HG03354 (cell line): ENCODE data around the gene GAST.
A peak's percentile ranks its signal among the peaks of the same experiment; 100 is the strongest.
"Not testable (repeated sequence)": the region's sequence is repeated elsewhere in the genome, so short reads cannot be mapped to it uniquely, and the experiment has no call there.

Source experiments
- ATAC-seq: cut with Tn5 transposase; IDR thresholded peaks from one replicate; pipeline ENCODE4 v1.9.1; 2021; ENCODE audit warnings: mild to moderate bottlenecking; ENCODE audit not compliant: unreplicated experiment, poor library complexity, severe bottlenecking

The GAST gene

GRCh38 chr17:41711669-41712400 is at the start of gene GAST:
Gene GAST, plus strand, starts transcription at chr17:41712331. Its CDS starts 3,106 bp downstream, at chr17:41715437.
- no peak for ATAC-seq

- no peak for ATAC-seq
Observed at GRCh38 chr17:41663451-41664171, 48.5 kb upstream of the GAST start.

- no peak for ATAC-seq
Observed at GRCh38 chr17:41664172-41664457, 48.0 kb upstream of the GAST start.

- no peak for ATAC-seq
Observed at GRCh38 chr17:41664587-41665565, 47.3 kb upstream of the GAST start.

GRCh38 chr17:41665566-41666236 is 46.4 kb upstream of the GAST start:
- ATAC-seq: peak; percentile 71

GRCh38 chr17:41666237-41666641 is 45.9 kb upstream of the GAST start:
- ATAC-seq: peak; percentile 56

GRCh38 chr17:41666708-41667279 is 45.3 kb upstream of the GAST start:
- peak; percentile 51 for ATAC-seq

GRCh38 chr17:41667280-41668041 is 44.7 kb upstream of the GAST start:
- ATAC-seq: no peak

GRCh38 chr17:41672153-41672552 is 40.0 kb upstream of the GAST start:
- ATAC-seq: no peak

- not testable (repeated sequence) for ATAC-seq
Observed at GRCh38 chr17:41675157-41676057, 36.7 kb upstream of the GAST start.

GRCh38 chr17:41676058-41676419 is 36.1 kb upstream of the GAST start:
- ATAC-seq: no peak

GRCh38 chr17:41678411-41678906 is 33.7 kb upstream of the GAST start:
- peak; percentile 5 for ATAC-seq

GRCh38 chr17:41678907-41679739 is 33.0 kb upstream of the GAST start:
- peak; percentile 69 for ATAC-seq

- ATAC-seq: no peak
Observed at GRCh38 chr17:41679740-41680425, 32.2 kb upstream of the GAST start.

- ATAC-seq: no peak
Observed at GRCh38 chr17:41680426-41681040, 31.6 kb upstream of the GAST start.

- ATAC-seq: no peak
Observed at GRCh38 chr17:41681776-41682175, 30.4 kb upstream of the GAST start.
